Adrenal gland (tissue), 5 donors: ENCODE measurements around the gene BLNK.

Experiments
- CTCF ChIP-seq, 6 experiments: fragments of 450-650 bp in 4 of 6; fragments of 200-600 bp in 2 of 6; sonication (generic) in 1 of 6; IDR thresholded peaks; 1 replicate in 5 of 6; 2 replicates in 1 of 6; pipeline versions ENCODE4 v1.5.1 to v1.8.0; 2016 to 2021; ENCODE audit warnings: antibody characterized with exemption in 6 of 6, mild to moderate bottlenecking in 2 of 6, moderate library complexity in 1 of 6
- POLR2A ChIP-seq, 2 donors: fragments of 450-650 bp; IDR thresholded peaks; one replicate each; pipeline ENCODE4 v1.6.1; 2017; ENCODE audit warnings: antibody characterized with exemption in 2 of 2, mild to moderate bottlenecking in 2 of 2, moderate library complexity in 1 of 2
- donor health status: DM: no; HTN: no; CAD: no.

GRCh38 chr10:96255549-96256333 lies 15.6 kb downstream of the BLNK start:
- TF ChIP-seq CTCF (IDR thresholded peaks at IDR 0.05) (no peak), POLR2A (IDR thresholded peaks at IDR 0.05) (no peak)
